Heart left ventricle (tissue), 16 donors: ENCODE results near the gene NAPEPLD. TPM values are rescaled to one million over a fixed set of nuclear protein-coding genes. Genes with fewer than 3 reads are reported as not detected.
"Not testable (repeated sequence)": the region's sequence is repeated elsewhere in the genome, so short reads cannot be mapped to it uniquely, and the experiment has no call there.

Experiments used
- ATAC-seq, 4 donors: fragments of 200-7000 bp; cut with Tn5 transposase; one replicate each; pipeline ENCODE4 v1.9.1; 2020 to 2022; ENCODE audit warnings: moderate library complexity in 4 of 4, mild to moderate bottlenecking in 3 of 4, moderate number of reproducible peaks in 1 of 4
- DNase-seq, 5 donors: peaks; one replicate each; pipeline ENCODE4 v3.0.0-alpha.2; 2020
- H3K27ac ChIP-seq, 12 donors: fragments of 200-600 bp; sonication (generic) in 4 of 12; one replicate each; pipeline versions ENCODE4 v1.5.0 to v1.8.0; 2016 to 2022; ENCODE audit warnings: mild to moderate bottlenecking in 2 of 12
- H3K27me3 ChIP-seq, 9 donors: fragments of 200-600 bp; sonication (generic) in 2 of 9; one replicate each; pipeline versions ENCODE4 v1.5.1 to v1.8.0; 2016 to 2022; ENCODE audit warnings: mild to moderate bottlenecking in 3 of 9
- H3K36me3 ChIP-seq, 9 donors: fragments of 200-600 bp; sonication (generic) in 2 of 9; one replicate each; pipeline versions ENCODE4 v1.5.0 to v1.8.0; 2018 to 2022; ENCODE audit warnings: mild to moderate bottlenecking in 2 of 9
- H3K4me1 ChIP-seq, 12 donors: fragments of 200-600 bp; sonication (generic) in 4 of 12; one replicate each; pipeline versions ENCODE4 v1.5.0 to v1.8.0; 2016 to 2022; ENCODE audit warnings: mild to moderate bottlenecking in 3 of 12
- H3K4me3 ChIP-seq, 12 donors: fragments of 200-600 bp; sonication (generic) in 4 of 12; one replicate each; pipeline versions ENCODE4 v1.5.0 to v1.8.0; 2017 to 2022; ENCODE audit warnings: mild to moderate bottlenecking in 9 of 12, moderate library complexity in 4 of 12
- H3K9me3 ChIP-seq, 12 donors: fragments of 200-600 bp; sonication (generic) in 4 of 12; one replicate each; pipeline versions ENCODE4 v1.5.0 to v1.8.0; 2016 to 2022; ENCODE audit warnings: mild to moderate bottlenecking in 1 of 12
- POLR2A ChIP-seq, 2 donors: fragments of 450-650 bp; IDR thresholded peaks; one replicate each; pipeline ENCODE4 v1.6.1; 2017; ENCODE audit warnings: antibody characterized with exemption in 2 of 2, mild to moderate bottlenecking in 2 of 2, moderate library complexity in 2 of 2
- whole genome bisulfite sequencing, 4 donors: extraction: QIAGEN DNeasy Blood & Tissue Kit in 2 of 4; methylation state at CpG; one replicate each; pipeline versions ENCODE4 v1.1.5 to v1.1.7; 2013 to 2018; 5-methylcytosine and 5-hydroxymethylcytosine counted together
- intact Hi-C, 10 donors: fragments of 100-400 bp; cut with DNase I; formaldehyde crosslinking; loops; one replicate each; pipeline versions ENCODE4 v1.11.1 to v1.14.2; 2022
- polyA plus RNA-seq, 2 donors: library from polyadenylated mRNA; stranded (reverse); fragments of 200-250 nt; gene quantifications; one replicate each; pipeline ENCODE4 v1.2.3, GENCODE V29; 2013
- total RNA-seq, 9 donors: library from RNA; depleted of rRNA in 2 of 9; stranded (reverse); fragments of >200 nt in 2 of 9; fragmentation: NEBNext Ultra II Directional in 3 of 9; extraction: Animal tissue kit (Norgen Biotek cat#: 25700) in 3 of 9; gene quantifications; one replicate each; pipeline versions ENCODE4 v1.1.0 to v1.2.4, GENCODE V29; 2016 to 2023
- TF ChIP-seq, protein P1 (sequence below), 12 donors: fragments of 200-600 bp; sonication (generic) in 4 of 12; IDR thresholded peaks; one replicate each; pipeline versions ENCODE4 v1.5.0 to v1.8.0; 2018 to 2022; ENCODE audit warnings: antibody characterized with exemption in 12 of 12, mild to moderate bottlenecking in 5 of 12
- donor health status: ischemic (EF 13 %, LVEDD 7.1; RV severe dilation, severe dysfunction).
- donor health status: healthy with polysubstance abuse.
- donor health status: DM: no; HTN: yes; CAD: no.
- donor health status: DM: no; HTN: no; CAD: no.
- donor health status: ischemic (EF 25% LVEDD 6.9; RV normal size, moderate dysfunction).
- donor health status: ischemic (EF 25% LVEDD 5.7; RV mildly dilated, moderate dysfunction).
- donor health status: healthy.
- donor health status: DM: yes; HTN: yes; CAD: no.
- donor health status: ischemic (EF 35%, LVEDD 5.7; RV mildly dilated, moderate dysfunction).
- donor health status: nonischemic (EF 11% LVEDD 7.7; RV severe dilation, severe dysfunction).
- donor health status: DM: yes; HTN: yes; CAD: no.
- donor health status: PGD.
- donor health status: ischemic (EF 29% LVEDD 5.4; RV normal size, mild dysfunction).
- donor health status: nonischemic (EF 23%, LVEDD 6.1; RV moderate dilation, normal function).

Gene NAPEPLD
- total and polyA plus RNA-seq, 11 donors: 3.3 to 12.8 (median 7.8) TPM

DNA sequence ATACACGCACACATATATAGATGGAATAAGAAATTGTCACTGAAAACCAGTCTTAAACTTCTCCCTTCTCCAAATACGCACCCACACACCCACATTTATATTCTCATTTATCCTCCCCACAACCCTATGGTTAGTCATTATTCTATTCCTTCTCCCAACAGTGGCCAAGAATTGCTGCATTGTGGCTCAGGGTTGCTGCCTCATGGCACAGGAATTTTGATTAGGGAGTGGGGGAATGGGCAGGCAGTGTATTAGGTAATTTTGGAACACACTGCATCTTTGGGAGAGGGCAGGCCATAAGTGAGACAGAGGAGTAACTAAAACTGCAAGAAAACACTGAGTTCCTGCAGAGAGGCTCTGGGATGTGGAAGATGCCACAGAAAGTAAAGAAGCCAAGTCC is 35.7 kb downstream of the NAPEPLD start:
- ATAC-seq: no peak
- intact Hi-C loops: no loop called here
- WGBS, 4 donors: 95 to 99% (median 97%) methylated on average over 2 of the region's 2 CpGs

DNA sequence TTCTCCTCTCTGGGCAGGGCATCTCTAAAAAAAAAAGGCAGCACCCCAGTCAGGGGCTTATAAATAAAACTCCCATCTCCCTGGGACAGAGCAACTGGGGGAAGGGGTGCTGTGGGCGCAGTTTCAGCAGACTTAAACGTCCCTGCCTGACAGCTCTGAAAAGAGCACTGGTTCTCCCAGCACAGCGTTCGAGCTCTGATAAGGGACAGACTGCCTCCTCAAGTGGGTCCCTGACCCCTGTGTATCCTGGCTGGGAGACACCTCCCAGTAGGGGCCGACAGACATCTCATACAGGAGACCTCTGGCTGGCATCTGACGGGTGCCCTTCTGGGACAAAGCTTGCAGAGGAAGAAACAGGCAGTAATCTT is 42.2 kb downstream of the NAPEPLD start:
- intact Hi-C loops, DNase-seq, H3K27me3 ChIP-seq, H3K9me3 ChIP-seq, H3K27ac ChIP-seq, H3K4me1 ChIP-seq, ATAC-seq, H3K4me3 ChIP-seq: not testable (repeated sequence)
- peaks cover 0 to 38% (median 23%) of the 10 kb centered on the region in 9 donors for H3K36me3 ChIP-seq
- WGBS, 4 donors: 50 to 57% (median 53%) methylated on average over 6 of the region's 6 CpGs

More for the DNA sequence above, 35.7 kb downstream of the NAPEPLD start:
- TF ChIP-seq, protein P1, sequence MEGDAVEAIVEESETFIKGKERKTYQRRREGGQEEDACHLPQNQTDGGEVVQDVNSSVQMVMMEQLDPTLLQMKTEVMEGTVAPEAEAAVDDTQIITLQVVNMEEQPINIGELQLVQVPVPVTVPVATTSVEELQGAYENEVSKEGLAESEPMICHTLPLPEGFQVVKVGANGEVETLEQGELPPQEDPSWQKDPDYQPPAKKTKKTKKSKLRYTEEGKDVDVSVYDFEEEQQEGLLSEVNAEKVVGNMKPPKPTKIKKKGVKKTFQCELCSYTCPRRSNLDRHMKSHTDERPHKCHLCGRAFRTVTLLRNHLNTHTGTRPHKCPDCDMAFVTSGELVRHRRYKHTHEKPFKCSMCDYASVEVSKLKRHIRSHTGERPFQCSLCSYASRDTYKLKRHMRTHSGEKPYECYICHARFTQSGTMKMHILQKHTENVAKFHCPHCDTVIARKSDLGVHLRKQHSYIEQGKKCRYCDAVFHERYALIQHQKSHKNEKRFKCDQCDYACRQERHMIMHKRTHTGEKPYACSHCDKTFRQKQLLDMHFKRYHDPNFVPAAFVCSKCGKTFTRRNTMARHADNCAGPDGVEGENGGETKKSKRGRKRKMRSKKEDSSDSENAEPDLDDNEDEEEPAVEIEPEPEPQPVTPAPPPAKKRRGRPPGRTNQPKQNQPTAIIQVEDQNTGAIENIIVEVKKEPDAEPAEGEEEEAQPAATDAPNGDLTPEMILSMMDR (IDR thresholded peaks at IDR 0.05): no peak
- TF ChIP-seq POLR2A (IDR thresholded peaks at IDR 0.05): no peak
- DNase-seq: no peak
- Histone ChIP-seq H3K27ac (no peak overlapping the region), H3K36me3 (peaks cover 0 to 29% (median 8%) of the 10 kb centered on the region in 9 donors), H3K27me3 (no peaks in the 10 kb centered on the region), H3K4me1 (no peaks in the 10 kb centered on the region), H3K4me3 (no peak overlapping the region), H3K9me3 (peaks cover 0 to 9% (median 0%) of the 10 kb centered on the region in 12 donors)

DNA sequence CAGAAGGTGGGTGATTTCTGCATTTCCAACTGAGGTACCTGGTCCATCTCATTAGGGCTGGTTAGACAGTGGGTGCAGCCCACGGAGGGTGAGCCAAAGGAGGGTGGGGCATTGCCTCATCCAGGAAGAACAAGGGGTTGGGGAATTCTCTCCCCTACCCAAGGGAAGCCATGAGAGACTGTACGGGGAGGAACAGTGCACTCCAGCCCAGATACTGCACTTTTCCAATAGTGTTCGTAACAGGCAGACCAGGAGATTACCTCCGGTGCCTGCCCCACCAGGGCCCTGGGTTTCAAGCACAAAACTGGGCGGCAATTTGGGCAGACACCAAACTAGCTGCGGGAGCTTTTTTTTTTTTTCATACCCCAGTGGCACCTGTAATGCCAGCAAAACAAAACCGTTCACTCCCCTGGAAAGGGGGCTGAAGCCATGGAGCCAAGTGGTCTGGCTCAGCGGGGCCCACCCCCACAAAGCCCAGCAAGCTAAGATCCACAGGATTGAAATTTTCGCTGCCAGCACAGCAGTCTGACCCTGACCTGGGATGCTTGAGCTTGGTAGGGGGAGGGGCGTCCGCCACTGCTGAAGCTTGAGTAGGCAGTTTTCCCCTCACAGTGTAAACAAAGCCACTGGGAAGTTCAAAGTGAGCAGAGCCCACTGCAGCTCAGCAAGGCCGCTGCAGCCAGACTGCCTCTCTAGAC is 42.7 kb downstream of the NAPEPLD start:
- Histone ChIP-seq H3K4me1 (no peaks in the 10 kb centered on the region), H3K9me3 (peaks cover 0 to 5% (median 0%) of the 10 kb centered on the region in 12 donors), H3K36me3 (peaks cover 0 to 43% (median 24%) of the 10 kb centered on the region in 9 donors), H3K27ac (no peak overlapping the region), H3K27me3 (no peaks in the 10 kb centered on the region), H3K4me3 (no peak overlapping the region)
- 70 to 80% (median 78%) methylated on average over 11 to 12 of the region's 12 CpGs for WGBS, 4 donors
- DNase-seq (no peak), ATAC-seq (no peak)
- TF ChIP-seq, protein P1 (IDR thresholded peaks at IDR 0.05): no peak
- no peak for TF ChIP-seq POLR2A (IDR thresholded peaks at IDR 0.05)
- intact Hi-C loops: no loop called here

DNA sequence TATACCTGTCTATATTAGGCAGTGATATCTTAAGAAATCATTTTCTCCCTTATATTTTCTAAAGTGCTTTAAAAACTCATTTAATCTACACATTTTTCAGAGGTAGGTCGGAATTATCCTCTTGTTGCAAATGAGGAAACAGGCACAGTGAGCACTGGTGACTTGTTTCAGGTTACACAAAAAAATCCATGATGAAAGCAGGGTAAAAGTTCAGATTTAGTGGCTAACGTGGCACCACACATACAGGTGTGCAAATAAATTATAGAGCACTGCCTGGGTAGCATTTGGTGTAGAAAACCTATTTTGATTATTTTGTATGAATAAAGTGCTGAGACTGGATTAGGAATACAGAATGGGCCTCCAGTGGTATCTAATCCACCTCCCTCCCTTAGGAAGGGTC is 47.4 kb downstream of the NAPEPLD start:
- WGBS, 4 donors: 44 to 65% (median 48%) methylated on average over 2 of the region's 2 CpGs
- Histone ChIP-seq H3K27ac (no peak overlapping the region), H3K27me3 (no peaks in the 10 kb centered on the region), H3K36me3 (peaks cover 0 to 78% (median 51%) of the 10 kb centered on the region in 9 donors), H3K4me3 (no peak overlapping the region), H3K9me3 (no peaks in the 10 kb centered on the region), H3K4me1 (no peaks in the 10 kb centered on the region)
- intact Hi-C loops: no loop called here
- no peak for DNase-seq
- no peak for ATAC-seq
- no peak for TF ChIP-seq POLR2A (IDR thresholded peaks at IDR 0.05)
- TF ChIP-seq, protein P1 (IDR thresholded peaks at IDR 0.05): no peak

DNA sequence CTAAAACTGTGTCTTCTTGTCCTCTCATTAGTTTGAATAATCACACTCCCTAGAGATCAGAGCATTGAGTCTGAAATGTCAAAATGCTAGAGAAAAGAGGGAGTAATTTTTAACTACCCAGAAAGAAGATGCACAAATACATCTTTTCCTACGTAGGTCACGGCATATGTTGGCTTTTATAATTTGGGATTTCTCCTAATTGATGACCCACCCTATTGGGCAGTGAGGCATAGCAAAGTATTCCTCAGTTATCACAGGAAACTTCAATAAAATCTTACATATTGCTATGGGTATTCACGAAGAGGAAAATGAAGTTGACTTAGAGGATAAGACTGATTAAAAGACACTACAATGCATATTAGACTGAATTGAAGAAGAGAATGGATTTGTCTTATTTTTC is 48.6 kb downstream of the NAPEPLD start:
- H3K4me3 ChIP-seq: no peak overlapping the region
- H3K36me3 ChIP-seq: peaks cover 0 to 88% (median 55%) of the 10 kb centered on the region in 9 donors

More for the DNA sequence above, 48.6 kb downstream of the NAPEPLD start:
- Histone ChIP-seq H3K27me3 (no peaks in the 10 kb centered on the region), H3K9me3 (no peaks in the 10 kb centered on the region), H3K27ac (no peak overlapping the region), H3K4me1 (no peaks in the 10 kb centered on the region)
- DNase-seq: no peak
- ATAC-seq: no peak
- no peak for TF ChIP-seq POLR2A (IDR thresholded peaks at IDR 0.05)
- TF ChIP-seq, protein P1 (IDR thresholded peaks at IDR 0.05): no peak
- intact Hi-C loops: no loop called here
- WGBS, 4 donors: 61 to 80% (median 65%) methylated on average over 3 of the region's 3 CpGs
